SIG-M5 (cell line): ENCODE data around the gene RAB19.

Experiments used
- DNase-seq: peaks from one replicate; lab custom pipeline; 2025; lab: John Stamatoyannopoulos, UW

RAB19 gene

DNA sequence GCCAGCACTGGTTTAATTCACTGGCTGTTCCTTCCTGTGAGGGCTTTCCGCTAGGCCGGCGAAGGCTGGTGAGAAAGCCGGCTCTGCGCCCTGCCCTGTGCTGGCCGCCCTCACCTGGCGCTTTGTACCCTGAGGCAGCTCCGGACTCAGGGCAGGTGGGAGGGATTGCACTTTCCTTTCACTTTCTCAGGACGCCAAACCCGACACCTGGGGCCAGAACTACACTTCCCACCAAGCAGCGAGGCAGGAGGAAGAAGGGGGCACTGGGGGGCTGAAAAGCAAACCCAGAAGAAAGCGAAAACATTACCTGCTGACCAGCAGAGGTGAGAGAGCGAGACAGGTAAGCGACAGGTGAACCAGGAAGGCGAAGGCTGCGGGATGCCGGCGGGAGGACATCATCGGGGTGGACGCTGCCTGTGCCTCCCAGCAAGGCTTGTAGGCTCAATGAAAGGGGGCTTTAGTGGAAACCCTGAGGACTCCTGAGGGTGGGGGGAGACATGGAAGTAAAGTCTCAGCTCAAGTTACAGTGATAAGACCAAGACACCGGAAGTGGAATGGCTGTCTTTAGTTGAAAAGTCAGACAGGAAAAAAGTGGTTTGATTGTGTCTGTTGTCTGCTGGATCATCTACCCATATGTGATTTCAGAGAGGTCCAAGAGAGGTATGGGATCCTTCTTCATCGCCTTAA is at the start of gene RAB19:
Gene RAB19 (plus strand): TSS at position 181 of the 687 bp plus-strand sequence. CDS start 3,589 bp downstream, outside the sequence.
- DNase-seq, result no peak

DNA sequence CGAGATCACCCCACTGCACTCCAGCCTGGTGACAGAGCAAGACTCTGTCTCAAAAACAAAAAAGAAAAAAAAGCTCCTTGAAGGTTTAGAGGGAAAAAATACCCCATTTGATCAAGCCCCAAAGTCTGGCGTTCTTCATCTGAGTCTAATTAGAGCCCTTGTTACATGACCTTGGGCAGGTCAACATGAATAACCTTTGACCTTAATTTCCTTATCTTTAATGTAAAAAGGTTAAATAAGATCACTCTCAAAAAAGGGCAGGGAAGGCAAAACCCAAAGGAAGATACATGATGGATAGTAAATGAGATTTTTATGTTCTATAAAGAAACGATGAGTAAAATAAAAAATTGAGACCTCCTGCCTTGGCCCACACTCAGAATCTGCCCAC is 45.8 kb upstream of the RAB19 start:
- no peak for DNase-seq

- DNase-seq, result no peak
These were observed 45.3 kb upstream of the RAB19 start for GRCh38 chr7:140358412-140359051.

DNA sequence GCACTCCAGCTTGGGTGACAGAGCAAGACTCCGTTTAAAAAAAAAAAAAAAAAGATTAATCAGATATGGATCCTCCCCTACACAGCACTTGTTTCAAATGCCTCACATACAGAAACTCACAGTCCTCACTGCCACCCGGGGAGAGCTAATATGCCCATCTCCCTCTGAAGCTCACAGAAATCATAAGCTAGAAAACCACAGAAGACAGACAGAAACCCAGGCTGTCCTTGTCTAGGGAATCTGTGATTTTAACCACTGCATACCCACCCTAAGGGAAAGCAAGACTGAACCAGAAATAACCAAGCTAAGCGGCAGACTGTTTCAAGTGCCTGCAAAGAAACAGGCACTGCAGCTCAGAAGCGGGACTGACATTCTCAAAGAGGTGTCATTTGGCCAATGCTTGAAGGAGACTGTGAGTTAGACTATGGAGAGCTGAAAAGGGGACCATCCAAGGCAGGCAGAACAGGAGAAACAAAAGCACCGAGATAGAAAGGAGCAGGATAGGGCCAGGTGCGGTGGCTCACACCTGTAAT is 43.1 kb upstream of the RAB19 start:
- no peak for DNase-seq

- no peak for DNase-seq
These were observed 39.0 kb upstream of the RAB19 start for GRCh38 chr7:140364819-140365218.

- DNase-seq, result no peak
These were observed 36.3 kb upstream of the RAB19 start for GRCh38 chr7:140367528-140367927.

DNA sequence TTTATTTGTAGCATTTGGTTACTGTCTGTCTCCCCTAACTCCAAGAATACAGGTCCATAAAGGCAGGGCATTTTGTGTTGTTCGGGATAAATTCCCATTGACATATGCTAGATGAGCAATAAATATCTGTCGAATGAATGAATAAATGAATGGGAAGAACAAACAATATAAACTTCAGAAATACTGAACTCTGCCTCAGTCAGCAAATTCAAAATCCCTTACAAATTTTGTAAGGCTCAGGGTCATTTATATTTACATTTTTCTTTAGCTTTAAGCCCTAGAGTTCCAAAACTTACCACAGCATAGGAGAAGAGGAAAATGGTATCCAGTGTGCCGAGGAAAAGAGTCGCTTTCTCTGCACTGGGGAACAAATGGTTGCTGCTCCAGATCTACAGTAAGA is 34.6 kb upstream of the RAB19 start:
- DNase-seq, result no peak

DNA sequence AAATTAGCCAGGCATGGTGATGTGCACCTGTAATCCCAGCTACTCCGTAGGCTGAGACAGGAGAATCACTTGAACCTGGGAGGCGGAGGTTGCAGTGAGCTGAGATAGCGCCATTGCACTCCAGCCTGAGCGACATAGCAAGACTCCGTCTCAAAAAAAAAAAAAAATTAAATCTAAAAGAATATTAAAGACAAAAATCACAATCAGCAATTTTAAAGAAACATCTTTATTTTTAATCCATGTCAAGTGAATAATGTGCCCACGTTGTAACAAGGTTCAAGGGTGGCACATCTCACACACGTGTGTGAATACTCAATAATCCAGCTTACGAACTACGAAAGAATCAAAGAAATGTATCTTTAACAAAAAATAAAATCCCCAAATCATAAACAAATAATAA is 28.5 kb upstream of the RAB19 start:
- no peak for DNase-seq

GRCh38 chr7:140375892-140376730 is 27.7 kb upstream of the RAB19 start:
- DNase-seq, result no peak

- DNase-seq, result no peak
These were observed 19.7 kb upstream of the RAB19 start for GRCh38 chr7:140383954-140384713.

DNA sequence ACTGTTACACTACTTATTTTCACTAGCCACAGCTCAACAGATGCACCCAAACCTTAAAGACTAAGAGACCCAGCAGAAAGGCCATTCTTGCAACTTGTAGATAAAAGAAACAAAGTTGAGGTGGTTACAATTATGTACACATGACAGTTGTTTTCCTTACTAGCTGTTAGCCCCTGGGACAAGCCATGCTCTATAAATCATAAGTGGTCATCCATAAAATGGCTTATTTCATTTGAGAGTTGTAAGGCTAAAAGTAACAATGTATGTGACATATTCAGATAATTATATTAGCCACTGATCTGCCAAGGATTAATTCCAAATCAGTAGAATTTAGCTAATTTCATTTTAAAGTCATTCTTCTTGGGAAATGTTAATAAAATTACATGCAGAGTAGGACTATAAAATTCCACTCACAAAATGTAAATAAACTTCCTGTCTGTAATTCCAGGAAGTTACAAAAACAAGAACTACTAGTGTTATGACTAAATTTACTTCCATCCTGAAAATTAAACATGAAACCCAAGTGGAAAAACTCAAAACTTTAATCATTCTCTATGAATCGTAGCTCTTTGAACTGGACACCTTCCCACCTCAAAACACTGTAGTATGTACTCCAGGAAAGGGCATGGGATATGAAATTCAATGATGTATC is 18.8 kb upstream of the RAB19 start:
- DNase-seq, result no peak

DNA sequence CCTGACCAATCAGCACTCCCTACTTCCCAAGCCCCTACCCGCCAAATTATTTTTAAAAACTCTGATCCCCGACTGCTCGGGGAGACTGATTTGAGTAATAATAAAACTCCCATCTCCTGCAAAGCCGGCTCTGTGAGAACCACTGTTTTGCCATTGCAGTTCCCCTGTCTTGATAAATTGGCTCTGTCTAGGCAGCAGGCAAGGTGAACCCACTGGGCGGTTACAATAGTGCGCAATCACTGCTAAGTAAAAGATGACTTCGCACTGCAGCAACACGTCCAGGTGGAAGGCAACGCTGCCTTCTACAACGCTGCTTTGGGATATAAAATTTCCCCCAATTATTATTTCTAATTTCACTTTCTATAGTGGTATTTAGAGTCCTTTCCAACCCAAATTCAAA is 14.4 kb upstream of the RAB19 start:
- DNase-seq, result no peak

- DNase-seq, result no peak
These were observed 13.8 kb upstream of the RAB19 start for GRCh38 chr7:140390034-140390433.

DNA sequence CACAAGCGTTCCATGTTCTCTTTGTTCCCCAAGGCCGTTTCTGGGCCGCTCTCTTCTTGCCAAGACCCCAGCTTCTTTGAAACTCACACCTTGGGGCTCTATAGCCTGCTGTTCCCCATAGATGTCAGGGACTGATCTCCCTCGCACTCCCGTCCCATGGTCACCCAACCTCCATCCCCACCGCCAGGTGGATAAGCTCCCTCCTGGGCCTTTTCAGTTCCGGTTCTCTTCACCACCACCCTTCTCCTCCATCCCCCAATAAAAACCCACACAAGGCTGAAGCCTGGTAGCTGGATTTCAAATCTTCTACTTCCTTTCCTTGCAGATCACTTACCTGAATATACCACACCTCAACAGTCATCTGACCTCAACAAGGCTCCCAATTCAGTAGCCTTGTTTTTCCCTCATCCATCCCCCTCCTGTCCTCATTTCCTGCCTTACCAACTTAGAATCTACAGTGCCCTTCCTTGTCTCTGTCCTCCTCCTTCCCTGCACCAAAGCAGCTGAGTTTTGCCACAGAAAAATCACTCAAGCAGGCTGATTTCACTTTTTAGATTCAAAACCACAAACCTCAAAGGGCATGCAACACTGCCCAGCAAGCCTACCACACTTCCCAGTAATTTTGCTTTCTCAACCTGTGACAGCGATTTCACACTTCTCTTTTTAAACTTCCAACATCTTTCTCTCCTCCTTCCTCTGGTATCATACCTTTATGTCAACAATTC is 13.2 kb upstream of the RAB19 start:
- DNase-seq, result no peak

- no peak for DNase-seq
These were observed 12.2 kb upstream of the RAB19 start for GRCh38 chr7:140391634-140392033.

GRCh38 chr7:140393756-140394306 is 10.0 kb upstream of the RAB19 start:
- no peak for DNase-seq

DNA sequence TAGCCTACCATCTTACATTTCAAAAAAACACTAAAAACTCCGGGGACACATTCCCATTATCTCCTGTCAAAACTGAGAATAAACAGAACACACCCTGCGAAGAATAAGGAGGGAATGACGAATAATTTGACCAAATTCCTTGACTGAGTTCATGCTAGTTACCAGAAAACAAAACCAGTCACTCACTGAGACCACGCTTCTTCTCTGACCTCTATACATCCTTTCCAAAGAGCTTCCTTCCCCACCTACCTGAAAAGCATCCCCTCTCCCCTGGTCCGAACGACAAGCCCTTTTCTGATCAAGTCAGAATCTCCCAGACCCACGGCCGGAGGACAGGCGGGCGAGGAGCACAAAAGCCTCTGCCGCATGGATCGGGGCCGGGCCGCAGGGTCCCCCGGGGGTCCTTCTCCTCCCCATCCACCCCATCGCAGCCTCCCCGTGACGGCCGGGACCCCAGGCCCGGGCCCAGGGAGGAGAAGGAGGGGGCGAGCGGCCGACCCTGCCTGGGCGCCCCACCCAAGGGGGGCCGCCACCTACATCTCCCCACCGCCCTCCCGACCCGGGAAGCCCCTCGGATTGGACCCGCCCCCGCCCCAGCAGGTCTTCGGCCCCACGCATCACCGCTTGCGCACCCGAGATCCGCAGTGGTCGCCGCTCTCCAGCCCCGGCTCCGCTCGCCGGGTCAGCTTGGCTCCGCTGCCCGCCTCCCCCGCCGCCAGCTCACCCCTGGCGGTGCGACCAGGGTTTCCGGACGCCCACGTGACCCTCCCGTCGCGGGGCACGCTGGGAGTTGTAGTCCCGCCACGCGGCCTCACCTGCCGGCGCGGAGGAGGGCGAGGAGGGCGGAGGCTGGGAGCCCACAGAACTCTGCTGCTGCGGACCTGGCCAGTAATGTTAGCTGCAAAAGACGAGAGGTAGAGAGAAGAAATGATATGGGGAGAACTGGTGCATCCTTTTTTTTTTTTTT is 5.8 kb upstream of the RAB19 start, which contains the start of gene SLC37A3:
Gene SLC37A3 (minus strand): TSS at position 747 of the 967 bp plus-strand sequence. CDS start 16,004 bp downstream, outside the sequence.
- DNase-seq, result no peak

DNA sequence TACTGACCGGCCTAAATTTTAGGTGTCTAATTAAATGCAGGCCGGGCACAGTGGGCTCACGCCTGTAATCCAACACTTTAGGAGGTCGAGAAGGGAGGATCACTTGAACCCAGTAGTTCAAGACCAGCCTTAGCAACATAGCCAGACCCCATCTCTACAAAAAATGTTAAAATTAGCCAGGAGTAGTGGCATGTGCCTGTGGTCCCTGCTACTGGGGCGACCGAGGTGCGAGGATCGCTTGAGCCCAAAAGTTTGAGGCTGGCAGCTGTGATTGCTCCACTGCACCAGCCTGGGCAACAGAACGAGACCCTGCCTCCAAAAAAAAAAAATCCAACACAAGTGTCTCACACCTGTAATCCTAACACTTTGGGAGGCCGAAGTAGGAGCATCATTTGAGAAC is 5.0 kb upstream of the RAB19 start:
- DNase-seq, result no peak

- no peak for DNase-seq
These were observed 3.5 kb upstream of the RAB19 start for GRCh38 chr7:140400381-140400780.
